Sigmoid colon (tissue), 4 donors: ENCODE data around the gene DSCAM.

ENCODE experiments used
- EP300 ChIP-seq, 4 donors: sonication (generic); formaldehyde crosslinking; IDR thresholded peaks; one replicate each; pipeline ENCODE4 v1.6.1; 2017; ENCODE audit warnings: antibody characterized with exemption in 4 of 4
- POLR2AphosphoS5 ChIP-seq, 4 donors: sonication (generic); formaldehyde crosslinking; IDR thresholded peaks; one replicate each; pipeline ENCODE4 v1.6.1; 2017; ENCODE audit warnings: antibody characterized with exemption in 4 of 4
- TF ChIP-seq, protein P1 (sequence below), 4 experiments: fragments of 450-650 bp in 3 of 4; fragments of 200-600 bp in 1 of 4; IDR thresholded peaks; one replicate each; pipeline ENCODE4 v1.5.1; 2016 to 2019; ENCODE audit warnings: antibody characterized with exemption in 4 of 4, mild to moderate bottlenecking in 3 of 4, moderate library complexity in 2 of 4

DNA sequence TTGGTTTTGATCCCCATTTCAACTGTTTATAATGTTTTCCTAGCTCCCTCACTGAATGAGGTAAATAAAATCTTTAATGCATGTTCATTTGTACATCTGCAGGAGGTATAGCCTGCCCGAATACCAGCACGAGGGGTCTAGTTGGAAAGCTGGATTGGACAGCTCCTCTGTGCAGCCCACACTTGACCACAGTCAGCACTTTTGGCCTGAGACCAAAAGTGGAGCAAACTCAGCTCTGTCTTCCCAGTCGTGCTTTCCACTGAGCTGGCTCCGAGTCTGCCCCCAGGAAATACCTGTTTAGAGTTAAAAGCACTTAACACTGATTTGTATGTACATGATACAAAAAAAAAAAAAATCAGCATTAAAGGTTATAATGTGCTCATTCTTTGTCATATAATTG is 224.4 kb downstream of the DSCAM start:
- TF ChIP-seq POLR2AphosphoS5 (IDR thresholded peaks at IDR 0.05) (no peak), EP300 (IDR thresholded peaks at IDR 0.05) (no peak)
- TF ChIP-seq, protein P1, sequence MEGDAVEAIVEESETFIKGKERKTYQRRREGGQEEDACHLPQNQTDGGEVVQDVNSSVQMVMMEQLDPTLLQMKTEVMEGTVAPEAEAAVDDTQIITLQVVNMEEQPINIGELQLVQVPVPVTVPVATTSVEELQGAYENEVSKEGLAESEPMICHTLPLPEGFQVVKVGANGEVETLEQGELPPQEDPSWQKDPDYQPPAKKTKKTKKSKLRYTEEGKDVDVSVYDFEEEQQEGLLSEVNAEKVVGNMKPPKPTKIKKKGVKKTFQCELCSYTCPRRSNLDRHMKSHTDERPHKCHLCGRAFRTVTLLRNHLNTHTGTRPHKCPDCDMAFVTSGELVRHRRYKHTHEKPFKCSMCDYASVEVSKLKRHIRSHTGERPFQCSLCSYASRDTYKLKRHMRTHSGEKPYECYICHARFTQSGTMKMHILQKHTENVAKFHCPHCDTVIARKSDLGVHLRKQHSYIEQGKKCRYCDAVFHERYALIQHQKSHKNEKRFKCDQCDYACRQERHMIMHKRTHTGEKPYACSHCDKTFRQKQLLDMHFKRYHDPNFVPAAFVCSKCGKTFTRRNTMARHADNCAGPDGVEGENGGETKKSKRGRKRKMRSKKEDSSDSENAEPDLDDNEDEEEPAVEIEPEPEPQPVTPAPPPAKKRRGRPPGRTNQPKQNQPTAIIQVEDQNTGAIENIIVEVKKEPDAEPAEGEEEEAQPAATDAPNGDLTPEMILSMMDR (IDR thresholded peaks at IDR 0.05) = no peak
